HG03108 (cell line): Measurements from ENCODE around the gene NPIPA1.
"Not testable (repeated sequence)": the region's sequence is repeated elsewhere in the genome, so short reads cannot be mapped to it uniquely, and the experiment has no call there.

Source experiments
- ATAC-seq: cut with Tn5 transposase; IDR thresholded peaks from one replicate; pipeline ENCODE4 v1.9.1; 2021; ENCODE audit warnings: moderate library complexity; ENCODE audit not compliant: unreplicated experiment

Gene NPIPA1

GRCh38 chr16:14975418-14976194 is 38.4 kb downstream of the NPIPA1 start:
- not testable (repeated sequence) for ATAC-seq

GRCh38 chr16:14976971-14977736 is 39.9 kb downstream of the NPIPA1 start:
- ATAC-seq: not testable (repeated sequence)

- not testable (repeated sequence) for ATAC-seq
These were observed 41.0 kb downstream of the NPIPA1 start for GRCh38 chr16:14978281-14978680.

- ATAC-seq: not testable (repeated sequence)
These were observed 41.7 kb downstream of the NPIPA1 start for GRCh38 chr16:14978908-14979307.

GRCh38 chr16:14981234-14981633 is 44.0 kb downstream of the NPIPA1 start:
- not testable (repeated sequence) for ATAC-seq

- not testable (repeated sequence) for ATAC-seq
These were observed 45.3 kb downstream of the NPIPA1 start for GRCh38 chr16:14982521-14982920.

- not testable (repeated sequence) for ATAC-seq
These were observed 50.8 kb downstream of the NPIPA1 start for GRCh38 chr16:14988092-14988491.

GRCh38 chr16:14988661-14989191 is 51.5 kb downstream of the NPIPA1 start:
- ATAC-seq: not testable (repeated sequence)

- ATAC-seq: not testable (repeated sequence)
These were observed 52.3 kb downstream of the NPIPA1 start for GRCh38 chr16:14989291-14990281.

- ATAC-seq: not testable (repeated sequence)
These were observed 56.3 kb downstream of the NPIPA1 start for GRCh38 chr16:14993277-14994151.

- ATAC-seq: not testable (repeated sequence)
These were observed 59.5 kb downstream of the NPIPA1 start for GRCh38 chr16:14996702-14997101.

GRCh38 chr16:14998300-14998699 is 61.1 kb downstream of the NPIPA1 start:
- not testable (repeated sequence) for ATAC-seq

GRCh38 chr16:14999845-15000244 is 62.6 kb downstream of the NPIPA1 start:
- not testable (repeated sequence) for ATAC-seq
